HepG2 (cell line): ENCODE measurements around the gene SLC13A2. TPM values are rescaled to one million over a fixed set of nuclear protein-coding genes. Genes with fewer than 3 reads are reported as not detected.

ENCODE experiments used
- ATAC-seq: fragments of 200-7000 bp; cut with Tn5 transposase; 3 replicates; pipeline ENCODE4 v1.9.1; 2020; ENCODE audit warnings: mild to moderate bottlenecking, moderate library complexity
- BruUV-seq: library from RNA; stranded (reverse); fragments of 400-500 nt; replicated peaks from 2 replicates; lab custom pipeline; 2021; lab: Mats Ljungman, UMichigan
- CTCF ChIA-PET: fragments of 300-600 bp; formaldehyde crosslinking; extraction: SDS; loops from one replicate; lab custom pipeline; 2021; ENCODE audit warnings: low total read pairs, inconsistent platforms, low intra/inter-chr PET ratio; lab: Yijun Ruan, JAX
- POLR2A ChIA-PET: fragments of 350-600 bp; sonication (Branson Sonifier 250); formaldehyde crosslinking; loops from one replicate; lab custom pipeline; 2020; ENCODE audit warnings: antibody characterized with exemption, inconsistent platforms; lab: Yijun Ruan, JAX
- DNase-seq: peaks from one replicate; pipeline ENCODE4 v3.0.0-alpha.2; 2015; ENCODE audit warnings: low spot score
- FAIRE-seq: peaks from 3 replicates; lab custom pipeline; 2011; peaks lifted over from hg19 to GRCh38; lab: Jason Lieb, UNC
- H2AFZ ChIP-seq: one replicate; pipeline ENCODE4 v1.6.1; 2011; ENCODE audit warnings: low read length, inconsistent platforms
- H3K27ac ChIP-seq: fragments of 300-600 bp; 3 replicates; pipeline ENCODE4 v1.8.0; 2011; ENCODE audit warnings: mixed run types, mild to moderate bottlenecking, mixed read lengths, low read length, inconsistent platforms; ENCODE audit not compliant: insufficient read depth; ENCODE audit errors: extremely low read length
- H3K27me3 ChIP-seq, 2 experiments: fragments of 200-600 bp in 1 of 2; 2 replicates in 1 of 2; 3 replicates in 1 of 2; pipeline versions ENCODE4 v1.6.0 to v1.8.0; 2011; ENCODE audit warnings: low read length in 2 of 2, mild to moderate bottlenecking in 2 of 2, moderate library complexity in 2 of 2, inconsistent platforms in 1 of 2; ENCODE audit not compliant: insufficient read depth in 2 of 2, control insufficient read depth in 1 of 2
- H3K36me3 ChIP-seq, 2 experiments: fragments of 200-600 bp in 1 of 2; replicated peaks in 1 of 2; 2 replicates in 1 of 2; 3 replicates in 1 of 2; pipeline versions ENCODE4 v1.5.1 to v1.8.0; 2011; ENCODE audit warnings: low read length in 2 of 2, inconsistent platforms in 1 of 2; ENCODE audit not compliant: insufficient read depth in 2 of 2, control insufficient read depth in 1 of 2
- H3K4me1 ChIP-seq: 2 replicates; pipeline ENCODE4 v1.5.1; 2012; ENCODE audit warnings: low read length, inconsistent platforms; ENCODE audit not compliant: insufficient read depth
- H3K4me2 ChIP-seq: 2 replicates; pipeline ENCODE4 v1.6.0; 2011; ENCODE audit warnings: low read depth, low read length, inconsistent platforms
- H3K4me3 ChIP-seq, 3 experiments: fragments of 200-600 bp in 1 of 3; sonication (generic), shearing (Covaris generic) in 1 of 3; replicated peaks in 1 of 3; 2 replicates each; pipeline ENCODE4 v1.5.1; 2011 to 2016; ENCODE audit warnings: low read length in 3 of 3, inconsistent platforms in 2 of 3, low read depth in 2 of 3, mild to moderate bottlenecking in 2 of 3, control low read depth in 1 of 3, mixed read lengths in 1 of 3; ENCODE audit not compliant: insufficient read depth in 1 of 3
- H3K79me2 ChIP-seq: one replicate; pipeline ENCODE4 v1.6.1; 2011; ENCODE audit warnings: low read length, inconsistent platforms; ENCODE audit not compliant: insufficient read depth
- H3K9ac ChIP-seq: 2 replicates; pipeline ENCODE4 v1.6.0; 2011; ENCODE audit warnings: mild to moderate bottlenecking, low read depth, low read length, inconsistent platforms; ENCODE audit not compliant: insufficient read depth
- H3K9me3 ChIP-seq: 2 replicates; pipeline ENCODE4 v1.5.1; 2012; ENCODE audit warnings: mild to moderate bottlenecking, low read length
- H4K20me1 ChIP-seq: 2 replicates; pipeline ENCODE4 v1.6.0; 2011; ENCODE audit warnings: inconsistent platforms, mild to moderate bottlenecking, low read length, moderate library complexity; ENCODE audit not compliant: insufficient read depth
- CEBPB ChIP-seq: IDR thresholded peaks from 2 replicates; pipeline ENCODE4 v1.6.1; 2011; ENCODE audit warnings: low read depth, low read length, improper control_type of control experiment, borderline replicate concordance
- CEBPG ChIP-seq: IDR thresholded peaks from 2 replicates; pipeline ENCODE4 v1.6.1; 2016
- EP300 ChIP-seq, 3 experiments: sonication (generic) in 1 of 3; formaldehyde crosslinking in 1 of 3; IDR thresholded peaks; 2 replicates each; pipeline versions ENCODE4 v1.5.1 to v1.6.1; 2011 to 2020; ENCODE audit warnings: low read depth in 2 of 3, low read length in 2 of 3, borderline replicate concordance in 1 of 3, improper control_type of control experiment in 1 of 3, mild to moderate bottlenecking in 1 of 3, missing genetic modification reagents in 1 of 3, moderate library complexity in 1 of 3
- HCFC1 ChIP-seq: fragments of 150-350 bp; IDR thresholded peaks from 2 replicates; pipeline ENCODE4 v1.6.1; 2014; ENCODE audit warnings: low read depth, low read length
- IRX3 ChIP-seq: sonication (generic); formaldehyde crosslinking; IDR thresholded peaks from 2 replicates; pipeline ENCODE4 v1.8.1; 2023; ENCODE audit warnings: mild to moderate bottlenecking, low read depth, missing genetic modification reagents, borderline replicate concordance
- MXD3 ChIP-seq: IDR thresholded peaks from 2 replicates; pipeline ENCODE4 v1.6.1; 2016; ENCODE audit warnings: mild to moderate bottlenecking, missing biosample characterization, missing genetic modification reagents
- NFAT5 ChIP-seq: sonication (generic); formaldehyde crosslinking; IDR thresholded peaks from 2 replicates; pipeline ENCODE4 v1.4.0; 2020; ENCODE audit warnings: missing genetic modification reagents
- NFE2L2 ChIP-seq: fragments of 150-350 bp; IDR thresholded peaks from 2 replicates; pipeline ENCODE4 v1.6.1; 2014; ENCODE audit warnings: low read length
- NPAS2 ChIP-seq: sonication (generic); formaldehyde crosslinking; IDR thresholded peaks from 2 replicates; pipeline ENCODE4 v1.8.0; 2022; ENCODE audit warnings: mild to moderate bottlenecking, missing genetic modification reagents, borderline replicate concordance
- RARA ChIP-seq: IDR thresholded peaks from 2 replicates; pipeline ENCODE4 v1.6.1; 2016; ENCODE audit warnings: missing genetic modification reagents, missing compliant biosample characterization
- SIN3A ChIP-seq: IDR thresholded peaks from 2 replicates; pipeline ENCODE4 v1.6.1; 2011; ENCODE audit warnings: low read depth, mild to moderate bottlenecking, control low read depth, low read length, borderline replicate concordance
- SMARCC2 ChIP-seq: fragments of 450-650 bp; IDR thresholded peaks from 2 replicates; pipeline ENCODE4 v1.6.1; 2017; ENCODE audit warnings: antibody characterized with exemption, mild to moderate bottlenecking
- ZNF34 ChIP-seq: sonication (generic); formaldehyde crosslinking; IDR thresholded peaks from 2 replicates; pipeline ENCODE4 v1.4.0; 2020; ENCODE audit warnings: mild to moderate bottlenecking, missing genetic modification reagents, borderline replicate concordance
- ZNF607 ChIP-seq: sonication (generic); formaldehyde crosslinking; IDR thresholded peaks from 2 replicates; pipeline ENCODE4 v1.5.1; 2020; ENCODE audit warnings: missing genetic modification reagents, mild to moderate bottlenecking, borderline replicate concordance
- ZNF775 ChIP-seq: sonication (generic); formaldehyde crosslinking; IDR thresholded peaks from 2 replicates; pipeline ENCODE4 v1.4.0; 2020; ENCODE audit warnings: missing genetic modification reagents, mild to moderate bottlenecking, moderate library complexity, borderline replicate concordance
- WGBS: methylation state at CpG from one replicate; pipeline ENCODE4 v1.1.6; 2017; ENCODE audit warnings: low lambda C conversion rate; 5-methylcytosine and 5-hydroxymethylcytosine counted together
- in situ Hi-C: cut with HindIII; loops from 2 replicates; pipeline ENCODE4 v1.10.0; 2017; ENCODE audit warnings: low pct_unique_long_range_greater_than_20kb; ENCODE audit not compliant: extremely low pct_ligation_motif_present
- intact Hi-C: fragments of 100-400 bp; cut with micrococcal nuclease; formaldehyde crosslinking; loops from one replicate; pipeline ENCODE4 v1.10.0; 2022; ENCODE audit not compliant: unreplicated experiment
- polyA plus RNA-seq, 8 experiments: library from polyadenylated mRNA; depleted of rRNA in 3 of 8; stranded (reverse) in 7 of 8; unstranded in 1 of 8; fragments of >200 nt; fragmentation: Illumina TruSeq in 4 of 8; extraction: Trizol in 4 of 8; gene quantifications; 2 replicates each; pipeline versions ENCODE4 v1.2.1 to v1.2.3, GENCODE V29; 2011 to 2016; ENCODE audit warnings: low read depth in 4 of 8, missing spikeins in 1 of 8, mixed read lengths in 1 of 8; ENCODE audit not compliant: insufficient read depth in 1 of 8
- total RNA-seq, 5 experiments: library from RNA; depleted of rRNA; stranded (reverse); fragments of >200 nt; fragmentation: Illumina TruSeq; extraction: Trizol; gene quantifications; 2 replicates each; pipeline ENCODE4 v1.2.3, GENCODE V29; 2016; ENCODE audit warnings: low read depth in 1 of 5

SLC13A2 gene
- total and polyA plus RNA-seq, 2 of the 13 experiments (the other 11 are each of a cell fraction or from before 2014, with no cell fraction given) = 0.07 TPM; not detected in 1

GRCh38 chr17:28485049-28485448 is 11.6 kb downstream of the SLC13A2 start:
- peak; percentile 15 for DNase-seq
- Histone ChIP-seq H3K36me3 (no peaks in the 10 kb centered on the region), H3K4me2 (no peak overlapping the region), H4K20me1 (no peaks in the 10 kb centered on the region; the same call in 1 of the 2 replicates), H3K9me3 (no peaks in the 10 kb centered on the region), H3K79me2 (no peaks in the 10 kb centered on the region), H3K4me3 (no peak overlapping the region), H2AFZ (no peak overlapping the region), H3K27ac (no peak overlapping the region), H3K27me3 (peaks cover 0 to 3% of the 10 kb centered on the region in 2 experiments; a peak in 2 of 5 replicates), H3K4me1 (peaks cover 77% of the 10 kb centered on the region), H3K9ac (no peak overlapping the region)
- BruUV-seq = no TSS peak
- POLR2A ChIA-PET = no interaction called here
- CTCF ChIA-PET = no interaction called here
- intact Hi-C loops (no loop called here), in situ Hi-C loops (no loop called here)
- 0% methylated on average over 2 of the region's 3 CpGs for WGBS
- TF ChIP-seq NFE2L2 = no peak
- TF ChIP-seq RARA (CRISPR knock-in tag) = 0 out of 2 replicates have a peak, but pooled peaks have one; percentile 7
- TF ChIP-seq NFAT5 (CRISPR knock-in tag) = no peak
- no peak for TF ChIP-seq ZNF34 (CRISPR knock-in tag)
- peak; percentile 62 for TF ChIP-seq CEBPB
- TF ChIP-seq NPAS2 (CRISPR knock-in tag) = no peak
- TF ChIP-seq ZNF607 = no peak
- no peak for TF ChIP-seq MXD3 (CRISPR knock-in tag)
- TF ChIP-seq ZNF775 (CRISPR knock-in tag) = no peak
- no peak for TF ChIP-seq EP300 (IDR thresholded peaks at IDR 0.05; ENCODE audit: low read depth in 2 of 2, low read length in 2 of 2)
- no peak for TF ChIP-seq EP300 (CRISPR knock-in tag; IDR thresholded peaks at IDR 0.05; ENCODE audit: borderline replicate concordance)
- TF ChIP-seq HCFC1 = no peak
- no peak for TF ChIP-seq SIN3A
- no peak for TF ChIP-seq IRX3 (CRISPR knock-in tag)
- no peak for TF ChIP-seq SMARCC2
- TF ChIP-seq CEBPG = peak; percentile 27; the same call in 1 of the 2 replicates
- no peak for FAIRE-seq
- ATAC-seq = peak; percentile 38
